HG03060 (cell line): ENCODE data around the gene UNK.
"Not testable (repeated sequence)": the region's sequence is repeated elsewhere in the genome, so short reads cannot be mapped to it uniquely, and the experiment has no call there.

Experiments used
- ATAC-seq: cut with Tn5 transposase; IDR thresholded peaks from one replicate; pipeline ENCODE4 v1.9.1; 2021; ENCODE audit warnings: low read depth, moderate number of reproducible peaks; ENCODE audit not compliant: unreplicated experiment

The UNK gene

DNA sequence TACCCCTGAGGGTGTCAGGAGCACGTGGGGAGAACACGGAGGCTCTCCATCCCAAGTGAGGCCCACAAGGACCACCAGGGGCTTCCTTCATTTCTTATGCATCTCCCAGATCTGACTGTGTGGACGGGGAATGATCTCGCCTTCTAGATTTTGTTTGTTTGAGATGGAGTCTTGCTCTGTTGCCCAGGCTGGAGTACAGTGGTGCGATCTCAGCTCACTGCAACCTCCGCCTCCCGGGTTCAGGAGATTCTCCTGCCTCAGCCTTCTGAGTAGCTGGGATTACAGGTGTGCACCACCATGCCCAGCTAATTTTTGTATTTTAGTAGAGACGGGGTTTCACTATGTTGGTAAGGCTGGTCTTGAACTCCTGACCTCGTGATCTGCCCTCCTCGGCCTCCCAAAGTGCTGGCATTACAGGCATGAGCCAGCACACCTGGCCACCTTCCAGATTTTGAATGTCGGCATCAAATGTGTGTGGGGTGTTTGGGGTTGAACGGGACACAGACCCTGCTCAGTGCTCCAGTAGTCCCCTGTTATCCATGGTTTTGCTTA, 84.2 kb downstream of the UNK start:
- not testable (repeated sequence) for ATAC-seq

GRCh38 chr17:75869282-75870141, 84.9 kb downstream of the UNK start:
- ATAC-seq: no peak

DNA sequence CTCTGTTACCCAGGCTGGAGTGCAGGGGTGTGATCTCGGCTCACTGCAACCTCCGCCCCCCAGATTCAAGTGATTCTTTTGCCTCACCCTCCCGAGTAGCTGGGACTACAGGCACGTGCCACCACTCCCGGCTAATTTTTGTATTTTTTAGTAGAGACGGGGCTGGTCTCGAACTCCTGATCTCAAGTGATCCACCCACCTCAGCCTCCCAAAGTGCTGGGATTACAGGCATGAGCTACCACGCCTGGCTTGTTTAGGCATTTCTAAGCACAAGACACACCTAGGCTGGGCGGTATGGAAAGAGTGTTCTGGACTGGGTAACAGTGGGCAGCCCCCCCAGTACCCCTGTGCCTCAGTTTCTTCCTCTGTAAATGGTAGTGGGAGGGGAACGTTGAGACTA, 85.6 kb downstream of the UNK start:
- ATAC-seq: not testable (repeated sequence)

GRCh38 chr17:75872434-75873351, 88.1 kb downstream of the UNK start:
- ATAC-seq: no peak

DNA sequence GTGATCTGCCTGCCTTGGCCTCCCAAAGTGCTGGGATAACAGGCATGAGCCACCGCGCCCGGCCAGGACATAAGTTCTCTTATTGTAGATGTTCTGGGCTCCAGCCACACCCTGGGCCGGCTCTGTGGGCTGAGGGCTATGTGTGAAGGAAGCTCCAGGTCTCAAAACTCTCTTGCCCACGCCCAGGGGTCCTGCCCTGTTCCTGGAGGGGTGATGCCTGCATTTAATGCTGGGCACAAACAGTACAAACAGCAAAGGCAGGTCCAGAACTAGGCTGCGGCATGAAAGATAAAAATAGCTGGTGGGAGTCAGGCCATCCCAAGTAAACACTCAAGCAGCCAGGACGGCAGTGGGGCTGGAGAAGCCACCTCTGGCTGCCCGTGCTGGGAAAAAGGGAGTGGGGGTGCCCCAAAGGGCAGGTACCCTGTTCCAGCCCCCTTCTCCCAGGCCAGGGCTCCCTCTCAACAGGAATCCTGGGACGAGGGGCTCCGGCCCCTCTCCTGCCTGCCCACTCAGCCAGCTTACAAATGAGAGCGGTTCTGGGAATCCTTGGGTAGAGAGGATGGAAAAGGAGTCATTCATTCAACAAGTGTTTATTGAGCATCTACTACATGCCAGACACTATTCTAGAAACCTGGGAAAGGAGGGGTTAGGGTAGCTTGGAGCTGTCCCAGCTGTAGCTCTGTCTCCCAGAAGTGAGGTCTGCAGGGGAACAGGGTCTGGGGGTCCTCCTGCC, 89.1 kb downstream of the UNK start:
- ATAC-seq: no peak

DNA sequence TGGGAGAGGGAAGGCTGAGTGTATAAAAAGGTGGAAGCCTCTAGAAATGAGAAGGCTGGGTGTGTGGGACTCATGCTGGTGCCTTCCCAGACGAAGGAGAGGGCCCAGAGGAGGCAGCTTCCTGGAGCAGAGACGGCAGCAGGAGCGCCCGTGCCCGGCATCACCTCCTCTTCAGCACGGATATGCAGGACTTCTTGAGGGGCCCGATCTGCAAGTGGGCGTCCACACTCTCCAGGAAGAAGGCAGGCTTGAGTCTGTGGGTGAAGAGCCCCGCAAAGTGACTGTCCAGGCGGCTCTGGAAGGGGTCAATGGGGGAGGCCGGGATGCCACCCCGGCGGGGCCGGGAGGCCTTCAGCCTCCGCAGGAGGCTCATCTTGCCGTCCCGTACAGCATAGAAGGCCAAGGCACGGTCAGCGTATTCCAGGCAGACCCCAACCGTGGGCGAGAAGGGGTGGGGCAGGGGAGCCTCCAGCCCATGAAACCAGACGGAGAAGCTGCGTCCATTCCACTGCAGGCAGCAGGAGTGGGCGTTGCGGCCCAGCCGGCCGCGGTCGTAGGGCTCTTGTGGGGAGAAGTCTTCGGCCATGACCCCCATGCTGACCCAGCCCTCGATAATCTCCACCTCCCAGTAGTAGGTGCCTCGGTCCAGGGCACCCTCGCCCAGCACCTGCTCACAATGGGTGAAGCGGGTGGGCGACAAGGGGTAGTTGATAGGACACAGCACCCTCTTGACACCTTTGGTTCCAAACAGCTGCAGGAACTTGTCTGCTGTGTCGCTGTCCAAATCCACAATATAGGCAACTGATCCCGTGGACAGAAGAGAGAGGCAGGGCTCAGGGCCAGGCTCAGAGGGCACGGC, 89.9 kb downstream of the UNK start:
- ATAC-seq: no peak
